ENCODE data around the gene CRISP1.
"Not testable (repeated sequence)": the region's sequence is repeated elsewhere in the genome, so short reads cannot be mapped to it uniquely, and the experiment has no call there.

CRISP1 gene

DNA sequence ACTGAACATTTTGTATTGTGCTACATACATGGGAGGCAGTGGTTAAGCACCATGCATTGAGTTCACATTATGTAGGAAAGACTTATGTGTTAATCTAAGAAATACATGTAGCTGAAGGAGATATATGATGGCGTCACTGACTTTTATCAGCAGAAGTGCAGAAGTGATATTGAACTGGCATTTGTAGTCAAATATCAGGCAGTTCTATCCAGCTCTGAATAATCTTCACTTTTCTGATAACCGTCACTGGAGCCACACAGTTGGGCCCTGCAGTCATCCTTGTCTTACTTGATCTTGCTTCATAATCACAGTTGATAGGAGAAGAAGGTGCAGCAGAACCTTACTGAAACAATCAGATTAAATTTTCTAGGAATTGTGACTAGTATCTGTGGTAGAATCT, 26.4 kb downstream of the CRISP1 start:
- no peak for DNase-seq (ENCODE audit: low read depth)

DNA sequence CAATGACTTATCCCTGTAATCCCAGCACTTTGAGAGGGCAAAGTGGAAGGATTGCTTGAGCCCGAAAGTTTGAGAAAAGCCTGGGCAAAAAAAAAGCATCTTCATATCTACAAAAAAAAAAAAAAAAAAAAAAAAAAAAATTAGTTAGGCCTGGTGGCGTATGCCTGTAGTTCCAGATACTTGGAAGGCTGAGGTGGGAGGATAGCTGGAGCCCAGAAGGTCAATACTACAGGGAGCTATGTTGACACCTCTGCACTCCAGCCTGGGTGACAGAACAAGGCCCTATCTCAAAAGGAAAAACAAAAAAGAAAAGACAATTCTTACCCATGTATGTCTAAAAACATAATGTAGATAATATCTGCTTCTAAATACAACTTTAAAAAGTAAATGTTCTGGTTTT, 27.2 kb downstream of the CRISP1 start:
- no peak for DNase-seq (ENCODE audit: low read depth)

DNA sequence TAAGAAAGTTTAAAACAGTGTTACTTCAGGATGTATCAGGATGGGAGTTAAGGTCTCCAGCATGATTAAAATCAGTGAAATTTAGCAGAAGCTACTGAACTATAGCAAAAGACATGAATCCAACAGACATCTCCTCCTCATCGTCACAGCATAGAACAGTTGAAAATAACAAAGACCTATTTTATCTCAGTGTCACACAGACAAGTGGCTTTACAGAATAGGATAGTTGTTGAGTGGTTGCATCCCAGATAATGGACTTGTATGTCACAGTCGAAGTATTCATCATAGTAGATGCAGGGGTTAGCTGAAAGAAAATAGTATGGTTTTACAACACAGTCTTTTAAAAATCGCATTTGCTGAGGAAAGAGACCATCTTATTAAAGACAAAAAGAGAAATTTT, 31.2 kb downstream of the CRISP1 start:
- DNase-seq (ENCODE audit: low read depth), result no peak

DNA sequence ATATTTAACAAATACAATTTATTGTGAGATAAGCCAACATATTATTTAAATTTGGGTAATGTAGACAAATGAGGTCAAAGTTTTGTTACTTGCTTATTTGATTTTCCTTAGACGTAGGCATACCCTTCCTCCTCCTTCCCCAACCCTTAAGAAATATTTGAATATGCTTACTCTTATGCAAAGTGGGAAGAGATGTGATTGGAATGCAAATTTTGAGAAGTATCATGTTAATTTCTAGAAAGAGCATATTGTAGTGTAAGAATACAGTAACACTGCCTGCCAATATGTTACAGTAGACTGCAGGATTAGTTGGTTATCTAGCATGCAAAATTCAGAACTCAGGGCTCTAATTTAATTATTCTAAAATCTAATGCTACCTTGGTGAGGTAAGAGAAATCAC, 32.9 kb downstream of the CRISP1 start:
- DNase-seq (ENCODE audit: low read depth), result no peak

DNA sequence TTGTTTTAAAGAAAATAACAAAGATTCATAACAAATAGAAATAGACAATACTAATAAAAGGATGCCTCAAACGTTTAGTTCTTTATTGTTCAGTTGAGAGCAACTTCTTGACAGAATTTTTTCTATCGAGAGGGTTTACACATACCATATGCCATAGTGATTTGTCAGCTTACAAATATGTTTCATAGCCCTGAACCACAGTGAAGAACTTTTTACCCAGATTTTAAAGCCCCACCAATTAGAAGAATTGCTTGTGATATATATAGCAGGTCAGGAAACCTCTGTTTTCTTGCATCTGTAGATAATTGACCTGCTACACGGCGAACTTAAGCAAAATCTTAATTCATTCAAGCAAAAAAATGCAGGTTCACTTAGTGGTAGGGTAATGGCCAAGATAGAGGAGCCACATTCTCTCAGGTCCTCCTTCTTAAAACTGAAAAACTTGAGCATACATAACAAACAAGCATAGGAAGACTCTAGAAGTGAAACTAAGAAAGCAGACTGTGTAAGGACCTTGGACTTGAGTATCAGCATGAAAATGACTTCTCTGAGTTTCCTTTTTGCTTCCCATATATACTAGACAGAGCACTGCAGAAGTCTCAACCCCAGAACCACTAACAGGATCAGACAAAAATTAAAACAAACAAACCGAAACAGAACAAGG, 39.5 kb downstream of the CRISP1 start:
- no peak for DNase-seq (ENCODE audit: low read depth)

DNA sequence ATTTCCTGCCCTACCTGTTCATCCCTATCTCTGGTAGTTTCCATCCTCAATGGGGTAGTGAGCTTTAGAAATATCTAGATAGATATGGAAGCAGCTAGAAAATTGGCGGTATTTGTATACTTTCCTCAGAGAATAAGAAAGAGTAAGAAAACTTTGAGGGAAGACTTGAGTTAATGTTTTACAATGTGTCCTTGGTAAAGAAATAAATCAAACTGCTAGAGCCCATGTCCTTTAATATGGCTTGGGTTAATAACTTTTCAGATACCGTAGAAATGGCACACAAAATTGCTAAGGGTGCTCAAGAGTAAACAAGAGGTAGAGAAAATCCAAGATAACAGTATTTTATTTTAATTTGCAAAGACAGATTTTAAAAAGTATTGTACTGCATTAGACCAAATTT, 51.2 kb downstream of the CRISP1 start:
- DNase-seq (ENCODE audit: low read depth), result no peak

DNA sequence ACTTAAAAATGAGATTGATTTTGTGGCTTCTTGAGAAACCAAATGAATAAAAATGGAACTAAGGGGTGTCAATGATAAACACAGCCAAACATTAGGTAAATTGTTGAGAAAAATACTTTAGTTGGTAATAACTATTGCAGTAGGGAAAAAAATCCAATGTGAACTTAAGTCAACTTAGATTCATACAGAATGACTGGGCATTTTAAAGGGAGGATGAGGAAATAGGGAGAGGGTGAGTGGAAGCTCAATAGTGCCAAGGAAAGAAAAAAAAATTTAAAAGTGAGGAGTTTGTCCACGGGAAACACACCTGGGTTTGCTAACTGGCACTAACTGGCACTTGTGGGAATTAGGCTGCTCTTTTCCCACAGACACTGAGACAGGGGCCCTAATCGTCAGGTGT, 53.1 kb downstream of the CRISP1 start:
- DNase-seq (ENCODE audit: low read depth), result no peak

DNA sequence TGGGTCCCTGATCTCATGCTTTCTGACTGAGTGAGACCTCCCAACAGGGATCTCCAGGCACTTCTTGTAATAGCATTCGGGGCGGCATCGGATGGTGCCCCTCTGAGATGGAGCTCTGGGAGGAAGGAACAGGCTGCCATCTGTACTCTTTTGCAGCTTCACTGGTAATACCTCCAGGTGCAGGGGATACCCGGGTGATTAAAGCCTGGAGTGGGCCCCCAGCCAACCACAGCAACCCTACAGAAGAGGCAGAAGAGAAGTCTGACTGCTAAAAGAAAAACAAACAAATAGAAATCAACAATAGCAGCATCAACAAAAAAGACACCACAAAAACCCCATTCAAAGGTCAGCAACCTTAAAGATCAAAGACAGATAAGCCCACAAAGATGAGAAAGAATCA, 60.2 kb downstream of the CRISP1 start:
- no peak for DNase-seq (ENCODE audit: low read depth)

DNA sequence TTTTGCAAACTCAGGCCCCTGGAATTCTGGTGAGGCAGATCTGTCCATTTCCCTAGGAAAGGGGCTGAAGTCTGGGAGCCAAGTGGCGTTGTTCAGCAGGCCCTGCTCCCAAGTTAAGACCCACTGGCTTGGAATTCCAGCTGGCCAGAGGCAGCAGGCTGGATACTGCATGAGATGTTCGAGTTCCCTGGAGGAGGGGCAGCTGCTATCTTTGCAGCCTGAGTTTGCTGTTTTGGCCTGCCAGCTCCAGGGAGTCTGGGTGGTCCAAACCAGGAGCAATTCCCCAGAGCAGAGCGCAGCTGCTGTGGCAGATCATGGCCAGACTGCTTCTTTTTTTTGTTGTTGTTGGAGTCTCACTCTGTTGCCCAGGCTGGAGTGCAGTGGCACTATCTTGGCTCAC, 61.1 kb downstream of the CRISP1 start:
- DNase-seq (ENCODE audit: low read depth), result no peak

DNA sequence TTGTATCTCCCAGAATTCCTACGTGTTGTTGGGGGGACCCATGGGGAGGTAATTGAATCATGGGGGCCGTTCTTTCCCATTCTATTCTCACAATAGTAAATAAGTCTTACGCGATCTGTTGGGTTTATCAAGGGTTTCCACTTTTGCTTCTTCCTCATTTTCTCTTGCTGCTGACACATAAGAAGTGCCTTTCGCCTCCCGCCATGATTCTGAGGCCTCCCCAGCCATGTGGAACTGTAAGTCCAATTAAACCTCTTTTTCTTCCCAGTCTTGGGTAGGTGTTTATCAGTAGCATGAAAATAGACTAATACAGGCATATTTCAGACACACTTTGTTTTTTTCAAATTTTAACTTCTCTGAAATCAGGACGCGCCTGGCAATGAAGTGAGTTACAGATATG, 64.8 kb downstream of the CRISP1 start:
- DNase-seq (ENCODE audit: low read depth), result no peak

DNA sequence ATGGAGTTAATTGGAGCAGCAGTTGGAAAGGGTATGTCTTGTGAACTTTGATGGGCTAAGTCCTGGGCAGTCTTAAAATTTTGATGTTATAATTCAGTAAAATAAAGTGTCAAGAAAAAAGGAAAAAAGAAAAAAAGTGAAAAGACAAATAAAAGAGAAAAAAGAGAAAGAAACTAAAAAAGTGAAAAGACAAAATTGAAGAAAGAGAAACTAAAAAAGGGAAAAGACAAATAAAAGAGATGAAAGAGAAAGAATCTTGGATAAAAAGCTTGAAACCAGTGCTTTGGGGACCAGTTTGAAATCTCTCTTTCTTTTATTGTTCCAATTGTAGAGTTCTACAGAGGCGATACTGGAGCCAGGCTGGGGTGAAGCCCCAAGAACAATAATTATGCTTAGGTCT, 67.2 kb downstream of the CRISP1 start:
- DNase-seq (ENCODE audit: low read depth), result no peak

DNA sequence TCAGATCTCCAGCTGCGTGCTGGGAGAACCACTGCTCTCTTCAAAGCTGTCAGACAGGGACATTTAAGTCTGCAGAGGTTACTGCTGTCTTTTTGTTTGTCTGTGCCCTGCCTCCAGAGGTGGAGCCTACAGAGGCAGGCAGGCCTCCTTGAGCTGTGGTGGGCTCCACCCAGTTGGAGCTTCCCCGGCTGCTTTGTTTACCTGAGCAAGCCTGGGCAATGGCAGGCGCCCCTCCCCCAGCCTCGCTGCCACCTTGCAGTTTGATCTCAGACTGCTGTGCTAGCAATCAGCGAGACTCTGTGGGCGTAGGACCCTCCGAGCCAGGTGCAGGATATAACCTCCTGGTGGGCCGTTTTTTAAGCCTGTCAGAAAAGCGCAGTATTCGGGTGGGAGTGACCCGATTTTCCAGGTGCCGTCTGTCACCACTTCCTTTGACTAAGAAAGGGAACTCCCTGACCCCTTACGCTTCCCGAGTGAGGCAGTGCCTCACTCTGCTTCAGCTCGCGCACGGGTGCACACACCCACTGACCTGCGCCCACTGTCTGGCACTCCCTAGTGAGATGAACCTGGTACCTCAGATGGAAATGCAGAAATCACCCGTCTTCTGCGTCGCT, 69.4 kb downstream of the CRISP1 start:
- not testable (repeated sequence) for DNase-seq (ENCODE audit: low read depth)

DNA sequence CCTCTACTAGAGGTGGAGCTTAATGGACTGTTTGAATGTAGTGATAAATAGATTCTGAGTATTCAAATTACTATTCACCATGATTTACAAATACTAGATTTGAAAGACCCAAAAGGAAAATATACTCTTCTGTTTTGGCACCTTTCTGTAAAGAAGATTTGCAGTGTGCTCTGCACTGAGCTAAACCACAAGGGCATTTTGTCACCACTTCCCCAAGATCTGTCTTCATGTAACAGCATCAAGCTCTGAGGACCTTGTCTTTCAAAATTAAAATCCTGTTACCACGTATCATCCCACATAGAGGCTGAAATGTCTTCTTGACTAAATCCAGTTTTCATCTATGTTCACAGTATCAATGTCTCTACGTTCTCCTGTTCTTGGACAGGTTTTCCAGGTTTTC, 76.0 kb downstream of the CRISP1 start:
- DNase-seq (ENCODE audit: low read depth), result no peak

DNA sequence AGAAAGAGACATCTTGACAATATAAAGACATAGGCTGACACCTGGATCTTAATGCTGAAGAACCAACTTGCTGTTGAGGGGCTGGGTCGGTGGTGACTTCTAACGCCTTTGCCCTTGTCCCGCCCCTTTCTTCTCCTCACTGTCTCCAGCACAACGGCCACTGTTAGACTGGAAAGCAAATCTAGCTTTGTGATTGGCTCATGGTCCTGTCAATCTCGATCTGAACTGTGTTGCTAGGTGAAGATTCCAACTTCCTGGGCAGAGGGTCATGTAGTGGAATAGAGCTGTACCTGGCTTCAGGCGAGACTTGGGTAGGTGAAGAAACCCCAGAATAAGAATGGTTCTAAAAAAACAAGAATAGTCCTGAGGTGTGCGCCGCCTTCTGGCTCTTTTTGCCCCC, 79.2 kb downstream of the CRISP1 start, which contains the start of gene PGK2:
TSS of gene PGK2 (minus strand) at position 110 of the 400 bp plus-strand sequence. CDS start at position 12, 98 bp downstream.
- DNase-seq (ENCODE audit: low read depth), result no peak

DNA sequence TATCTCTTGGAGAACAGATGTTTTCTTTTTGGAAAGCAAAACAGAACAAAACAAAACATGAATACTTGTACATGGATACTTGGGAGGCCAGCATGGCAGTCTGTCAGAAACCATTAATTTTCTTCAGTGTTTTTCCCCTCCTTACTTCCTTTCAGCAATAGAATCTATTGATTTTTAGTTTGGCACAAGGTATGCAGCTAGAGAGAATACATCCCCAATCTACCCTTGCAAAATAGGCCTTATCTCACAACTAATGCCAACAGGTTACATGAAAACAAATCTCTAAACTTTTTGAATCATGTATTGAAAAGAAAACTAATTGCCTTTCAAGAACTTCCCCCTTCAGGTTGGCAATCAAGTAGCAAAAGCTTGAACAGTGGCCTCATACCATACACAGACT, 82.1 kb downstream of the CRISP1 start:
- DNase-seq (ENCODE audit: low read depth), result no peak
